GM10266 (cell line): ENCODE measurements around the gene DEFB128.
"Not testable (repeated sequence)": the region's sequence is repeated elsewhere in the genome, so short reads cannot be mapped to it uniquely, and the experiment has no call there.

Experiments used
- DNase-seq: peaks from one replicate; pipeline ENCODE4 v3.0.0; 2012; ENCODE audit errors: extremely low spot score
- TF ChIP-seq, protein P1 (sequence below): IDR thresholded peaks from 2 replicates; pipeline ENCODE4 v1.5.1; 2012; ENCODE audit warnings: mild to moderate bottlenecking, low read depth; ENCODE audit not compliant: control insufficient read depth, insufficient read depth; ENCODE audit errors: missing control alignments

Gene DEFB128

DNA sequence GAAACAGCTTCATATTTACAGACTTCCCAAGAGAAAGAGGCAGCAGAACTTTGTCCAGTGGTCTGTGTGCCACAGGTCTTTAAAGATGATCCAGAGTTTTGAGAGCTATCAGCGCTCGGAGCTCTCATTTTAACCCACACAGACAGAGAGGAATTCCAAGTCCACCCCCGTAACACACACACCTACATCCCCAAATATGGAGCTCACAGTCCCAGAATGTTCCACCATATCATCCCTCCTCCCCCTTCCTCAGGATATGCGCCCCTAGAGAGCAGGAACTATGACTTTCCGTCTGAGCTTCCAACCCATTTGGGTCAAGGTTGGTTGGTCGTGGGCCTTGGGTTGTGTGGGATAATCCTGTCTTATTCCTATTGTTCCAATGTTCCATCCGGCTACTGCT lies at the start of gene DEFB128:
DEFB128 (minus strand) TSS at position 101 of the 400 bp plus-strand sequence; CDS start at position 13, 88 bp downstream.
- no peak for DNase-seq
- TF ChIP-seq, protein P1, sequence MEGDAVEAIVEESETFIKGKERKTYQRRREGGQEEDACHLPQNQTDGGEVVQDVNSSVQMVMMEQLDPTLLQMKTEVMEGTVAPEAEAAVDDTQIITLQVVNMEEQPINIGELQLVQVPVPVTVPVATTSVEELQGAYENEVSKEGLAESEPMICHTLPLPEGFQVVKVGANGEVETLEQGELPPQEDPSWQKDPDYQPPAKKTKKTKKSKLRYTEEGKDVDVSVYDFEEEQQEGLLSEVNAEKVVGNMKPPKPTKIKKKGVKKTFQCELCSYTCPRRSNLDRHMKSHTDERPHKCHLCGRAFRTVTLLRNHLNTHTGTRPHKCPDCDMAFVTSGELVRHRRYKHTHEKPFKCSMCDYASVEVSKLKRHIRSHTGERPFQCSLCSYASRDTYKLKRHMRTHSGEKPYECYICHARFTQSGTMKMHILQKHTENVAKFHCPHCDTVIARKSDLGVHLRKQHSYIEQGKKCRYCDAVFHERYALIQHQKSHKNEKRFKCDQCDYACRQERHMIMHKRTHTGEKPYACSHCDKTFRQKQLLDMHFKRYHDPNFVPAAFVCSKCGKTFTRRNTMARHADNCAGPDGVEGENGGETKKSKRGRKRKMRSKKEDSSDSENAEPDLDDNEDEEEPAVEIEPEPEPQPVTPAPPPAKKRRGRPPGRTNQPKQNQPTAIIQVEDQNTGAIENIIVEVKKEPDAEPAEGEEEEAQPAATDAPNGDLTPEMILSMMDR: no peak

DNA sequence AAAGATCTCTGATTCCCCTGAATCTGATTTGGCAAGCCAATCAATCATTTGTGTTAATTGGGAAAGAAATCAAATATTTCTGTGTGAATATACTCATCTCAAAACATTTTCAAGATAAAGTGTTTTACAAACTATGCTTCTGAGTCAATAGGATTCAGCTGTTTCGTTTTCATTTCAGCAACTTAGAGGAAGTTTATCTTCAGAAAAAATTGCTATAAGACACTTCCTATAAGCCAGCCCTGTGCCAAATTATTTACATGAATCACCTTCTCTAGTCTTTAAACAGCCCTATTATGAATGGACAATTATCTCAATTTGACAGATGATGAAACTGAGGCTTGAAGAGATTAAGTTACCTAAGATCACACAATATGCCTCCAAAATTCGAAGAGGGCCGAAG lies 48.4 kb upstream of the DEFB128 start:
- TF ChIP-seq, protein P1: no peak
- no peak for DNase-seq

DNA sequence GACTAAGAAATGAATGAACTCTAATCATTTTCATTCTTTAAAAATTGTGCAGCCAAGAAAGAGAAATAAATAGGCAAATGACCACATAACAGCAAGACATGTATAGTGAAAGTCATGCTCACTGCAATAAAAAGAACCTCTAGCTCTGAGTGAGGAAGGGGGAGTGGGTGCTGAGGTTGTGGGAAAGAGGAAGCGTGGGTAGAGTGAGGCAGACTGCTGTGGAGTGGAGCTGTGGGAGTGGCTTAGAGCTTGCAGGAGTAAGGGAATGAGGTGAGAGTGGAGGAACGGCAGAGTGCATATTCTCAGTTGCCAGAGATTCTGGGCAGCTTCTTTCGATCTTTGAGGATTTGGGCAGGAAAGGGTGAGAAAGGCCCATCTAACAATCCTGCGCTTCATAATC lies 48.0 kb upstream of the DEFB128 start:
- TF ChIP-seq, protein P1: no peak
- no peak for DNase-seq

DNA sequence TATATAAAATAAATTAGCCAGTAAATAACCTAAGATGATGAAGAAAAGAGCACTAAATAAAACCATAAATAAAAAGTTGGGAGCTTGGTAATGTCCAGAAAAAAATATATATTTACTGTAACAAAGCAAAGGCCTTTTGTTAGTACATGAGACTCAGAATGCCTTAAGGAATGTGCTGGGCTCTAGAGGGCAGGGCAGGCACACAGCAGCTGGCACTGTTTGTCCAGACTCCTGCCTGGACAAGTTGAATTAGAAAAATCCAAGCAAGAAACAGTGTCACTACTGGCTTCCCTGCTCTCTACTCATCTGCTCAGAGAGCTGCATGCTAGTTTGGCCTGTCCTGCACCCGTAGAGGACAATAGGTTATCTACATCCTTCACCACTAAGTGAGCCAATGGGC lies 46.4 kb upstream of the DEFB128 start:
- TF ChIP-seq, protein P1: no peak
- DNase-seq: no peak

DNA sequence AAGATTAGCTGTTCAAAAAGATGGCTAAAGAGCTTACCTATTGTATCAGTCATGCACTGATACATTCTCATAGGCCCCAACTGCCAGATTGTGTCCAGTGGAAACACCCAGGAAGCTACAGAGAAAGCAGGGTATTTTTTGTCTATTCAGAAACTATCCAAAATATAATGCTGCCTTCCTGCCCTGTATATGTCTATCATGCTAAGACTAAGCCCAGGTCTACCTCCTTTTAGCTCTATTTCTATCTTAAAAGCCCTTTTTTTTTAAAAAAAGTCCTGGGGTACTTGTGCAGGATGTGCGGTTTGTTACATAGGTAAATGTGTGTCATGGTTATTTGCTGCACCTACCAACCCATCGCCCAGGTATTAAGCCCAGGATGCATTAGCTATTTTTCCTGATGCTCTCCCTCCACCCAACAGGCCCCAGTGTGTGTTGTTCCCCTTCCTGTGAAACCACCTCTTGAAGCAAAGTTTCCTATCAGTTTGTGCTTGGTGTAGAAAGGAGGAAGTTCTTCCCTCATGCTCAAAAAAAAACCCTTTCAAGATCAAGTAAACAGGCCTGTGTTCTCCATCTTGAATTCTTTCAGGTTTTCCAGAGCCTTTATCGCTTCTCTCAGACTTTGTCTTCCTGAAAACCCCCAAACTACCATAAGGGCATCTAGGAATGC lies 38.1 kb upstream of the DEFB128 start:
- DNase-seq: no peak
- TF ChIP-seq, protein P1: no peak

DNA sequence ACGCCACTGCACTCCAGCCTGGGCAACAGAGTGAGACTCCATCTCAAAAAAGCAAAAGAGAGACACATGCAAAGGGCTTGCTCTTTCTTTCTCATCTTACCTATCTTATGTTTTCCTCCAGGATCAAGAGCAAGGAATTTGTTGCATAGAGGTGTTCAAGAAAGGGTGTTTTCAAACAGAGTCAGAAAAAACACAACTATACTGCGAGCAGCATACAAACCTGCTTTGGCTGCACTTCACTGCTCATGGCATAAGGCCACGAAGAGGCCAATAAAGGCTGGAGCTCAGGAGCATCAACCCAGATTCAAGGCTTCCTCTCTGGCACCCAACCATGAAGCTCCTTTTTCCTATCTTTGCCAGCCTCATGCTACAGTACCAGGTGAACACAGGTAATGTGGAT lies 37.4 kb upstream of the DEFB128 start, which contains the start of gene DEFB129:
DEFB129 (plus strand) TSS at position 301 of the 400 bp plus-strand sequence; CDS start at position 332, 31 bp downstream.
- TF ChIP-seq, protein P1: no peak
- no peak for DNase-seq

DNA sequence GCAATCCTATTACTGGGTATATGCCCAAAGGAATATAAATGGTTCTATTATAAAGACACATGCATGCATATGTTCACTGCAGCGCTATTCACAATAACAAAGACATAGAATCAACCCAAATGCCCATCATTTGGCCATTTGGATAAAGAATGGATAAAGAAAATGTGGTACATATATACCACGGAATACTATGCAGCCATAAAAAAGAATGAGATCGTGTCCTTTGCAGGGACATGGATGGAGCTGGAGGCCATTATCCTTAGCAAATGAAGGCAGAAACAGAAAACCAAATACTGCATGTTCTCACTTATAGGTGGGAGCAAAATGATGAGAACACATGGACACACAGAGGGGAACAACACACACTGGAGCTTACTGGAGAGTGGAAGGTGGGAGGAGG lies 36.4 kb upstream of the DEFB128 start:
- DNase-seq: not testable (repeated sequence)

DNA sequence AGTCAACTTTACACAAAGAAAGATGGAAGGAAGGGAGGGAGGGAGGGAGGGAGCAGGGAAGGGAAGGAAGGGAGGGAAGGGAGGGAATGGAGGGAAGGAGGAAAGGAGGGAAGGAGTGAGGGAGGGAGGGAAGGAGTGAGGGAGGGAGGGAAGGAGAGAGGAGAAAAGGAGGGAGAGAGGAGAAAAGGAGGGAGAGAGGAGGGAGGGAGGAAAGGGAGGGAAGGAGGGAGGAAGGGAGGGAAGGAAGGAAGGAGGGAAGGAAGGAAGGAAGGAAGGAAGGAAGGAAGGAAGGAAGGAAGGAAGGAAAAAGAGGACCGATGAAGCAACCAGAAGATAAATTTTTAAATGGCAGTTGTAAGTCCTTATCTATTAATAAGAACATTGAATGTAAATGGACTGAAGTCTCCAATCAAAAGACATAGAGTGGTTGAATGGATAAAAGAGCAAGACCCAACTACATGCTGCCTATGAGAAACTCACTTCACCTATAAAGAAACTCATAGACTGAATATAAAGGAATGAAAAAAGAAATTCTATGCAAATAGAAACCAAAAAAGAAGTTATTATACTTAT lies 31.8 kb upstream of the DEFB128 start:
- TF ChIP-seq, protein P1: no peak
- no peak for DNase-seq
